ENCODE data around the gene TOP2B. TPM values are rescaled to one million over a fixed set of nuclear protein-coding genes. Genes with fewer than 3 reads are reported as not detected.

Gene TOP2B
- total and polyA plus RNA-seq, 8 donors, result 92.7 to 310 (median 256) TPM

DNA sequence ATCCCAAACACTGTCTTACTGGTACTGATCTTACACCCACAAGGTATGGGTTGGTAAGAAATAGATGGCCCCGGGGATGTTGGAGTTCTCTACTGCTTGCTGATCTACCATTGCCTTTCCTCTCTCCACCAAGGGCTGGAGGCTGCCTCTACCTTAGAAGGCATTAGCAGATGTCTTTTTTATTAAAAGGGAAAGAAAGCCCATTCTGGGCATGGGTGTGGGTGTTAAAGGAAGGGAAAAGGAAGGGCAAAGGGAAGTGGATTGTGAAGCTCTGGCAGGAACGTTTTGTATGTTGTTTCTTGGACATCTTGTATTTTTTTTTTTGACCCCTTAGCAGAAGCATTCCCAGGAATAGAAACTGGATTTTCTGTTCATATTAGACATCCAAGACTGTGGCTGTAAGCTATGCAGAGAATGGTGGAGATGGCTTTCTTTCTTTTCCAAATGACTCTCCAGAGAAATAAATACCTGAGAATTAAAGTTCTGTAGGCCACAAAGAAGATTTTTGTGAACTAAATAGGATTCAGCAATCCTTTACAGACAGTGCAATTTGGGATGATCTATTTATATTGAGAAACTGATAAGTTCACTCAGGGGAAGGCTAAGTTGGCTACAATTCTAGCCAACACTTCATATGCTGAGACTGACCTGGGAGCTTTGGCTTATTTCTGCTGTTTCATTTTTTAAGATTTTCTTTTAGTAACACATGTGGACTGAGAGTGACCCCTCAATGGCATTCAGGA lies 108.8 kb downstream of the TOP2B start:
- H3K4me1 ChIP-seq, result peaks cover 5 to 13% of the 10 kb centered on the region in 2 donors
- intact Hi-C loops (cut with DNase I), result no loop called here
- no peak for ATAC-seq
- TF ChIP-seq, protein P1, sequence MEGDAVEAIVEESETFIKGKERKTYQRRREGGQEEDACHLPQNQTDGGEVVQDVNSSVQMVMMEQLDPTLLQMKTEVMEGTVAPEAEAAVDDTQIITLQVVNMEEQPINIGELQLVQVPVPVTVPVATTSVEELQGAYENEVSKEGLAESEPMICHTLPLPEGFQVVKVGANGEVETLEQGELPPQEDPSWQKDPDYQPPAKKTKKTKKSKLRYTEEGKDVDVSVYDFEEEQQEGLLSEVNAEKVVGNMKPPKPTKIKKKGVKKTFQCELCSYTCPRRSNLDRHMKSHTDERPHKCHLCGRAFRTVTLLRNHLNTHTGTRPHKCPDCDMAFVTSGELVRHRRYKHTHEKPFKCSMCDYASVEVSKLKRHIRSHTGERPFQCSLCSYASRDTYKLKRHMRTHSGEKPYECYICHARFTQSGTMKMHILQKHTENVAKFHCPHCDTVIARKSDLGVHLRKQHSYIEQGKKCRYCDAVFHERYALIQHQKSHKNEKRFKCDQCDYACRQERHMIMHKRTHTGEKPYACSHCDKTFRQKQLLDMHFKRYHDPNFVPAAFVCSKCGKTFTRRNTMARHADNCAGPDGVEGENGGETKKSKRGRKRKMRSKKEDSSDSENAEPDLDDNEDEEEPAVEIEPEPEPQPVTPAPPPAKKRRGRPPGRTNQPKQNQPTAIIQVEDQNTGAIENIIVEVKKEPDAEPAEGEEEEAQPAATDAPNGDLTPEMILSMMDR (IDR thresholded peaks at IDR 0.05), result no peak
- no peak overlapping the region for H3K4me3 ChIP-seq
- no peaks in the 10 kb centered on the region for H3K36me3 ChIP-seq
- no peaks in the 10 kb centered on the region for H3K9me3 ChIP-seq
- no peak for DNase-seq
- no peaks in the 10 kb centered on the region for H3K27me3 ChIP-seq
- no peak overlapping the region for H3K27ac ChIP-seq

DNA sequence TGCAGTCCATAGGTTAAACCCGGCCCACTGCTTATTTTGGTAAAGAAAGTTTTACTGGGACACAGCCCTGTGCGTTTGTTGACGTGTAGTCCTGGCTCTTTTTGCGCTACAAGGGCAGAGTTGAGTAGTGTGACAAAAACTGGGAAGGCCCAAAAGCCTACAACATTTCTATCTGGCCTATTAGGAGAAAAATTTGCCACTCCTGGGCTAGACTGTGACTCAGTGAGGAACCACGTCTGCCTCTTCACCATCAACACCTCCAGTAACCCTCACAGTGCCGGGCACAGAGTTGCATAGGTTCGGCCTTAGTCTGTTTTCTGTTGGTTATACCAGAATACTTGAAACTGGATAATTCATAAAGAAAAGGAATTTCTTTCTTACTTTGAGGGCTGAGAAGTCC lies 110.3 kb downstream of the TOP2B start:
- no peak overlapping the region for H3K4me3 ChIP-seq
- ATAC-seq (no peak), DNase-seq (no peak)
- no peaks in the 10 kb centered on the region for H3K9me3 ChIP-seq
- no peaks in the 10 kb centered on the region for H3K36me3 ChIP-seq
- intact Hi-C loops (cut with DNase I), result no loop called here
- peaks cover 5 to 13% of the 10 kb centered on the region in 2 donors for H3K4me1 ChIP-seq
- TF ChIP-seq, protein P1 (IDR thresholded peaks at IDR 0.05), result no peak
- no peak overlapping the region for H3K27ac ChIP-seq
- H3K27me3 ChIP-seq, result no peaks in the 10 kb centered on the region

DNA sequence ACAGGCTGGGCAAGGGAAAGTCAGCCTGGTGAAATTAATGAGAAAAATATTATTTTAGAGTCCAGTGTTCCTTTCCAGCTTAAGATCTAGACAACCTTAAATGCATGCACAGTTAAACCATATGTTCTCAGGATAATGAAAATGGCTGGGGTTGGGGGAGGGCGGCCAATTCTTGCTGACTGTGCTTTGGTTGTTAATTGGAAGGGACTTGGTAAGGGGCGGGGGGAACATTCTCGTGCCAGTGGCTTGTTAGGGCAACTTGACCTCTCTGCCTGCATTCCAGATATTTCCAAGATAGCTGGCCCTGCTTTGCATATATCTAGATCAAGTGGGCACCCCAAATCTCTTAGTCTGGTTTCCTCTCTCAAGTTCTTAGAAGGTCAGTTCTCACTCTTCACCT lies 112.5 kb downstream of the TOP2B start:
- DNase-seq (no peak), ATAC-seq (no peak)
- peaks cover 0 to 5% of the 10 kb centered on the region in 2 donors for H3K4me1 ChIP-seq
- no peaks in the 10 kb centered on the region for H3K36me3 ChIP-seq
- H3K27ac ChIP-seq, result no peak overlapping the region
- H3K9me3 ChIP-seq, result no peaks in the 10 kb centered on the region
- TF ChIP-seq, protein P1 (IDR thresholded peaks at IDR 0.05), result no peak
- H3K4me3 ChIP-seq, result no peak overlapping the region
- intact Hi-C loops (cut with DNase I), result no loop called here
- H3K27me3 ChIP-seq, result no peaks in the 10 kb centered on the region

DNA sequence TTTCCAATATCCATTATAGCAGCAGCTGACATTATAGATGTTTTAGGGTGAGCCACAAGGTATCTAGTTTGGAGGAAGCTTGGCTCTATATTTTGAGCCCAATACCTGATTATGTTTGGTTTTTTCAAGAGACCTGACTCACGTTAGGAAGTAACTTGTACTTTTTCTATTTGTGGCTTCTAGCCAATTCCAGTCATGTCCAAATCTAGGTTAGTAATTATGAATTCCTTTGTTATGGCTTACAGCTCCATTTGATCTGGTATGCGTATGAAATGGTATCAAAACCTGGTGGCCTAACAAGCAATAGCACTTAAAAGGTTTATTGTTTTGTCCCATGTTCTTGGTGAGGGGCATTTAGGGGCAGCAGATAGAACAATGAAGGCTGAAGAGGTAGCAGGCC lies 115.9 kb downstream of the TOP2B start:
- ATAC-seq (no peak), DNase-seq (no peak)
- no peaks in the 10 kb centered on the region for H3K9me3 ChIP-seq
- H3K27me3 ChIP-seq, result no peaks in the 10 kb centered on the region
- no peak overlapping the region for H3K27ac ChIP-seq
- intact Hi-C loops (cut with DNase I), result no loop called here
- H3K36me3 ChIP-seq, result no peaks in the 10 kb centered on the region
- H3K4me1 ChIP-seq, result no peaks in the 10 kb centered on the region
- no peak overlapping the region for H3K4me3 ChIP-seq
- TF ChIP-seq, protein P1 (IDR thresholded peaks at IDR 0.05), result no peak

DNA sequence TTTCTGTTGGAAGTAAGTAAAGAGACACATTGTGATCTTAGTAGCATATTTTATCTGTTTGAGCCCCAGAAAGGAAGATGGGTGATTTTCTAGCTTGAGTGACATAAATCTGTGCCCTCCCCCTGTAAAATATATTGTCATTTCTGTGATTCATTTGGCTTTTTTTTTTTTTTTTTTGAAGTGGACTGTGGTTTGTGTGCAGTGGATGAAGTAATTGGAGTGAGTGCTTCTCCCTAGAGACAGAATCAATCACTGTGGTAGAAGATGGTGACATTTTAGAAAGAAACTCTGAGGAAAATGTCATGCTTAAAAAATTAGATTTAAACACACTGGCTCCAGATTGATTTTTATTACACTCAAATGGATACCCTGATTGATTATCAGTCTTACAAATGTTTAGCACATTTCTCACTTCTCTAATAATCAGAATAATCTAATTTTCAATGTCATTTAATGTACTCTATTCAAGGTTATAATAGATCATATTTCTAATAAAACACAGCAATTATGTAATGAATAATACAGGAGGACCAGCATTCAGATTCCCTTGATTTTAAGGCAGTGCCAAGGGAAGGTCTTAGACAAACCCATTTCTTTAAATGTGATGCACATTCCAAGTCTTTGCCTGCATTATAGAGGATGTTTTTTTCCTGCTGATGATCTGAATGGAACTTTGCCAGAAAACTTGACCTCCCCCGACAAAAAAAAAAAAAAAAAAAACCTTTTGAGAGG lies 116.6 kb downstream of the TOP2B start:
- H3K36me3 ChIP-seq, result no peaks in the 10 kb centered on the region
- no peak overlapping the region for H3K27ac ChIP-seq
- DNase-seq, result no peak
- H3K27me3 ChIP-seq, result no peaks in the 10 kb centered on the region
- no peaks in the 10 kb centered on the region for H3K9me3 ChIP-seq
- TF ChIP-seq, protein P1 (IDR thresholded peaks at IDR 0.05), result no peak
- no peak overlapping the region for H3K4me3 ChIP-seq
- no peak for ATAC-seq
- H3K4me1 ChIP-seq, result no peaks in the 10 kb centered on the region
- intact Hi-C loops (cut with DNase I), result no loop called here

Data from left lung (tissue), 10 donors.